CD14-positive monocyte (primary cell): Measurements from ENCODE around the gene NOG. TPM values are rescaled to one million over a fixed set of nuclear protein-coding genes. Genes with fewer than 3 reads are reported as not detected.

ENCODE experiments used
- DNase-seq, 3 donors: peaks; one replicate each; pipeline ENCODE4 v3.0.0-alpha.2; 2011 to 2022
- H2AFZ ChIP-seq: 2 replicates; pipeline ENCODE4 v1.6.0; 2012; ENCODE audit warnings: mild to moderate bottlenecking, low read depth, low read length, inconsistent platforms; ENCODE audit not compliant: insufficient read depth, poor library complexity, severe bottlenecking
- H3K27ac ChIP-seq, 2 donors: 1 replicate in 1 of 2; 2 replicates in 1 of 2; pipeline ENCODE4 v1.5.1; 2012 to 2013; ENCODE audit warnings: low read length in 2 of 2, control low read depth in 1 of 2, inconsistent platforms in 1 of 2, low read depth in 1 of 2, mild to moderate bottlenecking in 1 of 2
- H3K27me3 ChIP-seq, 2 donors: one replicate each; pipeline versions ENCODE4 v1.6.0 to v1.6.1; 2011 to 2013; ENCODE audit warnings: low read length in 2 of 2; ENCODE audit not compliant: control insufficient read depth in 2 of 2, insufficient read depth in 2 of 2
- H3K36me3 ChIP-seq, 2 donors: replicated peaks in 1 of 2; 1 replicate in 1 of 2; 2 replicates in 1 of 2; pipeline versions ENCODE4 v1.5.1 to v1.6.1; 2012 to 2013; ENCODE audit warnings: low read length in 2 of 2, control low read depth in 1 of 2, inconsistent platforms in 1 of 2, mild to moderate bottlenecking in 1 of 2; ENCODE audit not compliant: insufficient read depth in 2 of 2, control insufficient read depth in 1 of 2
- H3K4me1 ChIP-seq, 2 donors: 1 replicate in 1 of 2; 2 replicates in 1 of 2; pipeline versions ENCODE4 v1.5.1 to v1.6.1; 2012 to 2013; ENCODE audit warnings: low read length in 2 of 2, control low read depth in 1 of 2, inconsistent platforms in 1 of 2, mild to moderate bottlenecking in 1 of 2, moderate library complexity in 1 of 2; ENCODE audit not compliant: insufficient read depth in 2 of 2, control insufficient read depth in 1 of 2
- H3K4me2 ChIP-seq: replicated peaks from 2 replicates; pipeline ENCODE3; 2012; ENCODE audit warnings: low read length, moderate library complexity, mild to moderate bottlenecking; ENCODE audit not compliant: poor library complexity, severe bottlenecking; ENCODE audit errors: extremely low read depth
- H3K4me3 ChIP-seq, 3 experiments: fragments of 200-600 bp in 1 of 3; sonication (generic) in 1 of 3; replicated peaks in 1 of 3; 1 replicate in 2 of 3; 2 replicates in 1 of 3; pipeline ENCODE4 v1.5.1; 2011 to 2013; ENCODE audit warnings: low read length in 3 of 3, mild to moderate bottlenecking in 3 of 3, control low read depth in 2 of 3, low read depth in 2 of 3, inconsistent platforms in 1 of 3, moderate library complexity in 1 of 3
- H3K79me2 ChIP-seq: 2 replicates; pipeline ENCODE4 v1.6.0; 2012; ENCODE audit warnings: mild to moderate bottlenecking, control low read depth, inconsistent platforms, low read length, moderate library complexity; ENCODE audit not compliant: insufficient read depth
- H3K9ac ChIP-seq: 2 replicates; pipeline ENCODE4 v1.6.0; 2017; ENCODE audit warnings: low read length, mild to moderate bottlenecking; ENCODE audit not compliant: insufficient read depth, poor library complexity, severe bottlenecking
- H3K9me3 ChIP-seq, 2 donors: replicated peaks in 1 of 2; 1 replicate in 1 of 2; 2 replicates in 1 of 2; pipeline versions ENCODE4 v1.5.1 to v1.6.1; 2012 to 2013; ENCODE audit warnings: low read length in 2 of 2, control low read depth in 1 of 2; ENCODE audit not compliant: control insufficient read depth in 1 of 2, insufficient read depth in 1 of 2
- H4K20me1 ChIP-seq: 2 replicates; pipeline ENCODE4 v1.6.0; 2012; ENCODE audit warnings: mild to moderate bottlenecking, low read length, control low read depth, moderate library complexity; ENCODE audit not compliant: insufficient read depth
- H3K27ac Mint-ChIP-seq, 7 donors: one replicate each; pipeline ENCODE4 v1.8.0; 2020; ENCODE audit warnings: mild to moderate bottlenecking in 7 of 7, mixed read lengths in 7 of 7, moderate library complexity in 6 of 7, inconsistent platforms in 2 of 7
- H3K27me3 Mint-ChIP-seq, 3 donors: one replicate each; pipeline ENCODE4 v1.8.0; 2021 to 2022; ENCODE audit warnings: low read depth in 3 of 3, mild to moderate bottlenecking in 3 of 3, mixed read lengths in 3 of 3, moderate library complexity in 3 of 3, inconsistent platforms in 1 of 3
- H3K36me3 Mint-ChIP-seq, 2 donors: one replicate each; pipeline ENCODE4 v1.8.0; 2020; ENCODE audit warnings: mixed read lengths in 2 of 2, inconsistent platforms in 1 of 2, mild to moderate bottlenecking in 1 of 2
- H3K4me1 Mint-ChIP-seq: one replicate; pipeline ENCODE4 v1.8.0; 2020; ENCODE audit warnings: mild to moderate bottlenecking, mixed read lengths
- H3K4me3 Mint-ChIP-seq, 2 donors: one replicate each; pipeline ENCODE4 v1.8.0; 2020; ENCODE audit warnings: mild to moderate bottlenecking in 2 of 2, mixed read lengths in 2 of 2, moderate library complexity in 1 of 2
- H3K9me3 Mint-ChIP-seq, 7 donors: one replicate each; pipeline ENCODE4 v1.8.0; 2020 to 2022; ENCODE audit warnings: mixed read lengths in 7 of 7, mild to moderate bottlenecking in 6 of 7, moderate library complexity in 6 of 7, inconsistent platforms in 2 of 7
- CTCF ChIP-seq: fragments of 200-600 bp; IDR thresholded peaks from one replicate; pipeline ENCODE4 v1.8.0; 2022; ENCODE audit warnings: antibody characterized with exemption, mild to moderate bottlenecking
- WGBS: methylation state at CpG from one replicate; pipeline ENCODE4 v1.1.5; 2013; ENCODE audit warnings: missing lambda C conversion rate; ENCODE audit not compliant: insufficient coverage; 5-methylcytosine and 5-hydroxymethylcytosine counted together
- intact Hi-C, 2 donors: fragments of 100-400 bp; cut with micrococcal nuclease; formaldehyde crosslinking; loops; one replicate each; pipeline versions ENCODE4 v1.15.0 to v1.15.1; 2023
- polyA plus RNA-seq, 3 donors: library from polyadenylated mRNA; depleted of rRNA in 1 of 3; unstranded in 2 of 3; stranded (reverse) in 1 of 3; fragments of 300-500 nt in 2 of 3; fragments of >200 nt in 1 of 3; fragmentation: Illumina TruSeq in 2 of 3; gene quantifications; 1 replicate in 2 of 3; 2 replicates in 1 of 3; pipeline ENCODE4 v1.2.3, GENCODE V29; 2012 to 2021

The NOG gene
- polyA plus RNA-seq, 3 donors: 0.11 to 0.27 TPM; not detected in 1

DNA sequence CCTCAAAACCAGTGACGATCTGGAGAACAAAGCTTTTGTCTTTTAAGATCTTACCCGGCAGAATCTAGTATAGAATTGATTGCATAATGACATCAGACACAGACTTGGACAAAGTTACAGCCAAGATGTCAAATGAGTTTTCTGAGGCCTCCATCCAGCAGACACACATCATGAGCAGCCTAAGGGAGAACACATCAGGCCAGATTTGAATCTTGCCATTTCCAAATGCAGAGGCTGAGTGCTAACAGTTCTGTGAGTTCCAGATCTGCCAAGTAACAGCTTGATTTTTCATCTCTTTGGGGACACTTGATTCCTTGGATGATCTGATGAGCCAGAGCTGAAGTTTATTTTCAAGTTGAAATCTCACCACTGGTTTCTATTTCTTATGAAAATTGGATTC, 21.0 kb downstream of the NOG start:
- Histone ChIP-seq H3K9me3 (no peaks in the 10 kb centered on the region), H3K27me3 (no peaks in the 10 kb centered on the region), H3K9ac (no peak overlapping the region), H2AFZ (no peak overlapping the region), H3K4me1 (peaks cover 7 to 12% of the 10 kb centered on the region in 2 donors), H3K79me2 (no peaks in the 10 kb centered on the region), H3K27ac (no peak overlapping the region), H3K36me3 (no peaks in the 10 kb centered on the region), H3K4me3 (no peak overlapping the region), H3K4me2 (no peak overlapping the region), H4K20me1 (no peaks in the 10 kb centered on the region)
- H3K27ac Mint-ChIP-seq: no peak overlapping the region
- TF ChIP-seq CTCF: no peak
- H3K9me3 Mint-ChIP-seq: peaks cover 0 to 8% (median 2%) of the 10 kb centered on the region in 7 donors
- intact Hi-C loops: no loop called here
- no peak overlapping the region for H3K4me3 Mint-ChIP-seq
- no peaks in the 10 kb centered on the region for H3K36me3 Mint-ChIP-seq
- WGBS: 89% methylated on average over 2 of the region's 2 CpGs
- no peak for DNase-seq
- H3K27me3 Mint-ChIP-seq: peaks cover 0 to 2% (median 0%) of the 10 kb centered on the region in 3 donors
- peaks cover 10% of the 10 kb centered on the region for H3K4me1 Mint-ChIP-seq

DNA sequence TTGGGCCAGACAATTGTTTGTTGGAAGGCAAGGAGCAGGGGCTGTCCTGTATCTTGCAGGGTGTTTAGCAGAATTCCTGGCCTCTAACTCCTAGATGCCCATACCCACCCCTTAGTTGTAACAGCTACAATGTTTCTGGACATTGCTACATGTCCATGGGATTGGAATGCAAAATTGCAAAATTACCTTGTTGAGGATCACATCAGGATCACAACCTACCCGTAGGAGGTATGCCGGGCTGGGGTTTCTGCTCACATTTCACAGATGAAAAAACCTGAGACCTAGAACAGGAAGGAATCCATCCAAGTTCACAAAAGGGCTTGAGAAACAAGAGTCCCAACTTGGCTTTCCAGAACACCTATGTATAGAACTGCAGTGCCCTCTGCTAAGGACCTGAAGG, 22.7 kb downstream of the NOG start:
- Mint-ChIP-seq H3K27me3 (peaks cover 0 to 2% (median 0%) of the 10 kb centered on the region in 3 donors), H3K27ac (no peak overlapping the region), H3K36me3 (no peaks in the 10 kb centered on the region), H3K9me3 (peaks cover 0 to 3% (median 0%) of the 10 kb centered on the region in 7 donors), H3K4me1 (no peaks in the 10 kb centered on the region), H3K4me3 (no peak overlapping the region)
- no peak for TF ChIP-seq CTCF
- no peak for DNase-seq
- Histone ChIP-seq H3K4me2 (no peak overlapping the region), H3K4me1 (no peaks in the 10 kb centered on the region), H3K9ac (no peak overlapping the region), H4K20me1 (no peaks in the 10 kb centered on the region), H3K9me3 (no peaks in the 10 kb centered on the region), H3K4me3 (no peak overlapping the region), H3K27me3 (no peaks in the 10 kb centered on the region), H3K36me3 (no peaks in the 10 kb centered on the region), H3K27ac (no peak overlapping the region), H3K79me2 (no peaks in the 10 kb centered on the region), H2AFZ (no peak overlapping the region)
- intact Hi-C loops: no loop called here
- 100% methylated on average over 2 of the region's 2 CpGs for WGBS
